CD14-positive monocyte (primary cell): Measurements from ENCODE around the gene LRRC25. TPM values are rescaled to one million over a fixed set of nuclear protein-coding genes. Genes with fewer than 3 reads are reported as not detected.
A peak's percentile ranks its signal among the peaks of the same experiment; 100 is the strongest.

ENCODE experiments used
- DNase-seq, 3 donors: peaks; one replicate each; pipeline ENCODE4 v3.0.0-alpha.2; 2011 to 2022
- H2AFZ ChIP-seq: 2 replicates; pipeline ENCODE4 v1.6.0; 2012; ENCODE audit warnings: mild to moderate bottlenecking, low read depth, low read length, inconsistent platforms; ENCODE audit not compliant: insufficient read depth, poor library complexity, severe bottlenecking
- H3K27ac ChIP-seq, 2 donors: 1 replicate in 1 of 2; 2 replicates in 1 of 2; pipeline ENCODE4 v1.5.1; 2012 to 2013; ENCODE audit warnings: low read length in 2 of 2, control low read depth in 1 of 2, inconsistent platforms in 1 of 2, low read depth in 1 of 2, mild to moderate bottlenecking in 1 of 2
- H3K27me3 ChIP-seq, 2 donors: one replicate each; pipeline versions ENCODE4 v1.6.0 to v1.6.1; 2011 to 2013; ENCODE audit warnings: low read length in 2 of 2; ENCODE audit not compliant: control insufficient read depth in 2 of 2, insufficient read depth in 2 of 2
- H3K36me3 ChIP-seq, 2 donors: replicated peaks in 1 of 2; 1 replicate in 1 of 2; 2 replicates in 1 of 2; pipeline versions ENCODE4 v1.5.1 to v1.6.1; 2012 to 2013; ENCODE audit warnings: low read length in 2 of 2, control low read depth in 1 of 2, inconsistent platforms in 1 of 2, mild to moderate bottlenecking in 1 of 2; ENCODE audit not compliant: insufficient read depth in 2 of 2, control insufficient read depth in 1 of 2
- H3K4me1 ChIP-seq, 2 donors: 1 replicate in 1 of 2; 2 replicates in 1 of 2; pipeline versions ENCODE4 v1.5.1 to v1.6.1; 2012 to 2013; ENCODE audit warnings: low read length in 2 of 2, control low read depth in 1 of 2, inconsistent platforms in 1 of 2, mild to moderate bottlenecking in 1 of 2, moderate library complexity in 1 of 2; ENCODE audit not compliant: insufficient read depth in 2 of 2, control insufficient read depth in 1 of 2
- H3K4me2 ChIP-seq: replicated peaks from 2 replicates; pipeline ENCODE3; 2012; ENCODE audit warnings: low read length, moderate library complexity, mild to moderate bottlenecking; ENCODE audit not compliant: poor library complexity, severe bottlenecking; ENCODE audit errors: extremely low read depth
- H3K4me3 ChIP-seq, 3 experiments: fragments of 200-600 bp in 1 of 3; sonication (generic) in 1 of 3; replicated peaks in 1 of 3; 1 replicate in 2 of 3; 2 replicates in 1 of 3; pipeline ENCODE4 v1.5.1; 2011 to 2013; ENCODE audit warnings: low read length in 3 of 3, mild to moderate bottlenecking in 3 of 3, control low read depth in 2 of 3, low read depth in 2 of 3, inconsistent platforms in 1 of 3, moderate library complexity in 1 of 3
- H3K79me2 ChIP-seq: 2 replicates; pipeline ENCODE4 v1.6.0; 2012; ENCODE audit warnings: mild to moderate bottlenecking, control low read depth, inconsistent platforms, low read length, moderate library complexity; ENCODE audit not compliant: insufficient read depth
- H3K9ac ChIP-seq: 2 replicates; pipeline ENCODE4 v1.6.0; 2017; ENCODE audit warnings: low read length, mild to moderate bottlenecking; ENCODE audit not compliant: insufficient read depth, poor library complexity, severe bottlenecking
- H3K9me3 ChIP-seq, 2 donors: replicated peaks in 1 of 2; 1 replicate in 1 of 2; 2 replicates in 1 of 2; pipeline versions ENCODE4 v1.5.1 to v1.6.1; 2012 to 2013; ENCODE audit warnings: low read length in 2 of 2, control low read depth in 1 of 2; ENCODE audit not compliant: control insufficient read depth in 1 of 2, insufficient read depth in 1 of 2
- H4K20me1 ChIP-seq: 2 replicates; pipeline ENCODE4 v1.6.0; 2012; ENCODE audit warnings: mild to moderate bottlenecking, low read length, control low read depth, moderate library complexity; ENCODE audit not compliant: insufficient read depth
- H3K27ac Mint-ChIP-seq, 7 donors: one replicate each; pipeline ENCODE4 v1.8.0; 2020; ENCODE audit warnings: mild to moderate bottlenecking in 7 of 7, mixed read lengths in 7 of 7, moderate library complexity in 6 of 7, inconsistent platforms in 2 of 7
- H3K27me3 Mint-ChIP-seq, 3 donors: one replicate each; pipeline ENCODE4 v1.8.0; 2021 to 2022; ENCODE audit warnings: low read depth in 3 of 3, mild to moderate bottlenecking in 3 of 3, mixed read lengths in 3 of 3, moderate library complexity in 3 of 3, inconsistent platforms in 1 of 3
- H3K36me3 Mint-ChIP-seq, 2 donors: one replicate each; pipeline ENCODE4 v1.8.0; 2020; ENCODE audit warnings: mixed read lengths in 2 of 2, inconsistent platforms in 1 of 2, mild to moderate bottlenecking in 1 of 2
- H3K4me1 Mint-ChIP-seq: one replicate; pipeline ENCODE4 v1.8.0; 2020; ENCODE audit warnings: mild to moderate bottlenecking, mixed read lengths
- H3K4me3 Mint-ChIP-seq, 2 donors: one replicate each; pipeline ENCODE4 v1.8.0; 2020; ENCODE audit warnings: mild to moderate bottlenecking in 2 of 2, mixed read lengths in 2 of 2, moderate library complexity in 1 of 2
- H3K9me3 Mint-ChIP-seq, 7 donors: one replicate each; pipeline ENCODE4 v1.8.0; 2020 to 2022; ENCODE audit warnings: mixed read lengths in 7 of 7, mild to moderate bottlenecking in 6 of 7, moderate library complexity in 6 of 7, inconsistent platforms in 2 of 7
- CTCF ChIP-seq: fragments of 200-600 bp; IDR thresholded peaks from one replicate; pipeline ENCODE4 v1.8.0; 2022; ENCODE audit warnings: antibody characterized with exemption, mild to moderate bottlenecking
- WGBS: methylation state at CpG from one replicate; pipeline ENCODE4 v1.1.5; 2013; ENCODE audit warnings: missing lambda C conversion rate; ENCODE audit not compliant: insufficient coverage; 5-methylcytosine and 5-hydroxymethylcytosine counted together
- intact Hi-C, 2 donors: fragments of 100-400 bp; cut with micrococcal nuclease; formaldehyde crosslinking; loops; one replicate each; pipeline versions ENCODE4 v1.15.0 to v1.15.1; 2023
- polyA plus RNA-seq, 3 donors: library from polyadenylated mRNA; depleted of rRNA in 1 of 3; unstranded in 2 of 3; stranded (reverse) in 1 of 3; fragments of 300-500 nt in 2 of 3; fragments of >200 nt in 1 of 3; fragmentation: Illumina TruSeq in 2 of 3; gene quantifications; 1 replicate in 2 of 3; 2 replicates in 1 of 3; pipeline ENCODE4 v1.2.3, GENCODE V29; 2012 to 2021

The LRRC25 gene
- polyA plus RNA-seq, 3 donors: 173 to 581 (median 416) TPM

GRCh38 chr19:18422530-18423191, 25.2 kb upstream of the LRRC25 start:
- Mint-ChIP-seq H3K27ac (no peak overlapping the region), H3K4me3 (no peak overlapping the region), H3K4me1 (peaks cover 55% of the 10 kb centered on the region), H3K27me3 (peaks cover 0 to 6% (median 2%) of the 10 kb centered on the region in 3 donors), H3K9me3 (peaks cover 0 to 3% (median 0%) of the 10 kb centered on the region in 7 donors), H3K36me3 (peaks cover 7 to 29% of the 10 kb centered on the region in 2 donors)
- TF ChIP-seq CTCF: no peak
- no peak overlapping the region for H3K4me3 ChIP-seq
- intact Hi-C loops: no loop called here
- H3K4me1 ChIP-seq: peaks cover 36 to 51% of the 10 kb centered on the region in 2 donors
- no peak overlapping the region for H3K9ac ChIP-seq
- peaks cover 77% of the 10 kb centered on the region for H4K20me1 ChIP-seq
- peaks cover 55% of the 10 kb centered on the region for H3K79me2 ChIP-seq
- WGBS: 61% methylated on average over 11 of the region's 14 CpGs
- DNase-seq: no peak
- no peaks in the 10 kb centered on the region for H3K27me3 ChIP-seq
- H3K9me3 ChIP-seq: no peaks in the 10 kb centered on the region
- no peak overlapping the region for H3K27ac ChIP-seq
- no peak overlapping the region for H2AFZ ChIP-seq
- H3K36me3 ChIP-seq: no peaks in the 10 kb centered on the region
- H3K4me2 ChIP-seq: no peak overlapping the region

- Mint-ChIP-seq H3K27me3 (peaks cover 0 to 6% (median 2%) of the 10 kb centered on the region in 3 donors), H3K36me3 (peaks cover 7 to 23% of the 10 kb centered on the region in 2 donors), H3K9me3 (peaks cover 0 to 3% (median 0%) of the 10 kb centered on the region in 7 donors), H3K27ac (peak overlapping the region in 1 of 7 donors; percentile 63), H3K4me3 (peak overlapping the region in 1 of 2 donors; percentile 91), H3K4me1 (peaks cover 63% of the 10 kb centered on the region)
- 89% methylated on average over 5 of the region's 12 CpGs for WGBS
- H3K79me2 ChIP-seq: peaks cover 53% of the 10 kb centered on the region
- TF ChIP-seq CTCF: no peak
- peaks cover 65% of the 10 kb centered on the region for H4K20me1 ChIP-seq
- no peaks in the 10 kb centered on the region for H3K9me3 ChIP-seq
- intact Hi-C loops: no loop called here
- peaks cover 44 to 63% of the 10 kb centered on the region in 2 donors for H3K4me1 ChIP-seq
- H3K9ac ChIP-seq: no peak overlapping the region
- no peaks in the 10 kb centered on the region for H3K36me3 ChIP-seq
- DNase-seq: no peak
- no peak overlapping the region for H2AFZ ChIP-seq
- H3K4me3 ChIP-seq: peak overlapping the region in 1 of 3 experiments; percentile 74
- no peak overlapping the region for H3K27ac ChIP-seq
- H3K4me2 ChIP-seq: peak overlapping the region; percentile 91
- no peaks in the 10 kb centered on the region for H3K27me3 ChIP-seq
Measured at GRCh38 chr19:18421371-18421959, 24.0 kb upstream of the LRRC25 start.
